HepG2 (cell line): ENCODE data around the gene S1PR2. TPM values are rescaled to one million over a fixed set of nuclear protein-coding genes. Genes with fewer than 3 reads are reported as not detected.
A peak's percentile ranks its signal among the peaks of the same experiment; 100 is the strongest.

Experiments
- FOSL1 ChIP-seq: sonication (generic); formaldehyde crosslinking; IDR thresholded peaks from 2 replicates; pipeline ENCODE4 v1.9.0; 2021; ENCODE audit warnings: missing genetic modification reagents, borderline replicate concordance
- GATAD2A ChIP-seq: IDR thresholded peaks from 2 replicates; pipeline ENCODE4 v1.6.1; 2016
- HNF1B ChIP-seq: sonication (generic); formaldehyde crosslinking; IDR thresholded peaks from 2 replicates; pipeline ENCODE4 v1.5.1; 2020; ENCODE audit warnings: mild to moderate bottlenecking, moderate library complexity, missing genetic modification reagents
- KDM5B ChIP-seq: sonication (generic); formaldehyde crosslinking; IDR thresholded peaks from 2 replicates; pipeline ENCODE4 v1.4.0; 2020; ENCODE audit warnings: missing genetic modification reagents, mild to moderate bottlenecking, borderline replicate concordance
- MLX ChIP-seq: IDR thresholded peaks from 2 replicates; pipeline ENCODE4 v1.6.1; 2016
- MLXIP ChIP-seq: sonication (generic); formaldehyde crosslinking; IDR thresholded peaks from 2 replicates; pipeline ENCODE4 v1.9.0; 2021; ENCODE audit warnings: missing genetic modification reagents, borderline replicate concordance
- PHF5A ChIP-seq: IDR thresholded peaks from one replicate; pipeline ENCODE4 v1.6.1; 2018; ENCODE audit warnings: low read depth, missing genetic modification reagents; ENCODE audit not compliant: unreplicated experiment
- RFX5 ChIP-seq: IDR thresholded peaks from 2 replicates; pipeline ENCODE4 v1.6.1; 2011; ENCODE audit warnings: low read depth, low read length, improper control_type of control experiment
- SP2 ChIP-seq: sonication (generic); formaldehyde crosslinking; IDR thresholded peaks from 2 replicates; pipeline ENCODE4 v1.5.1; 2020; ENCODE audit warnings: mild to moderate bottlenecking, missing genetic modification reagents
- SRY ChIP-seq: sonication (generic); formaldehyde crosslinking; IDR thresholded peaks from 2 replicates; pipeline ENCODE4 v1.8.0; 2022; ENCODE audit warnings: mild to moderate bottlenecking, missing genetic modification reagents
- TMF1 ChIP-seq: sonication (generic); formaldehyde crosslinking; IDR thresholded peaks from 2 replicates; pipeline ENCODE4 v1.8.1; 2022; ENCODE audit warnings: low read depth, missing genetic modification reagents
- YEATS2 ChIP-seq: sonication (generic); formaldehyde crosslinking; IDR thresholded peaks from 2 replicates; pipeline ENCODE4 v1.4.0; 2020; ENCODE audit warnings: missing genetic modification reagents, borderline replicate concordance
- ZHX2 ChIP-seq, 2 experiments: sonication (generic) in 1 of 2; formaldehyde crosslinking in 1 of 2; IDR thresholded peaks; 2 replicates each; pipeline versions ENCODE4 v1.6.1 to v1.9.0; 2014 to 2022; ENCODE audit warnings: antibody characterized with exemption in 1 of 2, borderline replicate concordance in 1 of 2, inconsistent platforms in 1 of 2, low read depth in 1 of 2, missing genetic modification reagents in 1 of 2
- ZNF577 ChIP-seq: sonication (generic); formaldehyde crosslinking; IDR thresholded peaks from 2 replicates; pipeline ENCODE4 v1.4.0; 2020; ENCODE audit warnings: mild to moderate bottlenecking, low read depth, missing genetic modification reagents, borderline replicate concordance
- ZNF713 ChIP-seq: sonication (generic); formaldehyde crosslinking; IDR thresholded peaks from 2 replicates; pipeline ENCODE4 v1.4.0; 2020; ENCODE audit warnings: mild to moderate bottlenecking, missing genetic modification reagents
- polyA plus RNA-seq, 8 experiments: library from polyadenylated mRNA; depleted of rRNA in 3 of 8; stranded (reverse) in 7 of 8; unstranded in 1 of 8; fragments of >200 nt; fragmentation: Illumina TruSeq in 4 of 8; extraction: Trizol in 4 of 8; gene quantifications; 2 replicates each; pipeline versions ENCODE4 v1.2.1 to v1.2.3, GENCODE V29; 2011 to 2016; ENCODE audit warnings: low read depth in 4 of 8, missing spikeins in 1 of 8, mixed read lengths in 1 of 8; ENCODE audit not compliant: insufficient read depth in 1 of 8
- total RNA-seq, 5 experiments: library from RNA; depleted of rRNA; stranded (reverse); fragments of >200 nt; fragmentation: Illumina TruSeq; extraction: Trizol; gene quantifications; 2 replicates each; pipeline ENCODE4 v1.2.3, GENCODE V29; 2016; ENCODE audit warnings: low read depth in 1 of 5
- TF ChIP-seq, protein P1 (sequence below): sonication (generic); formaldehyde crosslinking; IDR thresholded peaks from 2 replicates; pipeline ENCODE4 v1.4.0; 2020; ENCODE audit warnings: mild to moderate bottlenecking, missing genetic modification reagents

The S1PR2 gene
- total and polyA plus RNA-seq, 2 of the 13 experiments (the other 11 are each of a cell fraction or from before 2014, with no cell fraction given): 0.91 to 1.3 TPM

DNA sequence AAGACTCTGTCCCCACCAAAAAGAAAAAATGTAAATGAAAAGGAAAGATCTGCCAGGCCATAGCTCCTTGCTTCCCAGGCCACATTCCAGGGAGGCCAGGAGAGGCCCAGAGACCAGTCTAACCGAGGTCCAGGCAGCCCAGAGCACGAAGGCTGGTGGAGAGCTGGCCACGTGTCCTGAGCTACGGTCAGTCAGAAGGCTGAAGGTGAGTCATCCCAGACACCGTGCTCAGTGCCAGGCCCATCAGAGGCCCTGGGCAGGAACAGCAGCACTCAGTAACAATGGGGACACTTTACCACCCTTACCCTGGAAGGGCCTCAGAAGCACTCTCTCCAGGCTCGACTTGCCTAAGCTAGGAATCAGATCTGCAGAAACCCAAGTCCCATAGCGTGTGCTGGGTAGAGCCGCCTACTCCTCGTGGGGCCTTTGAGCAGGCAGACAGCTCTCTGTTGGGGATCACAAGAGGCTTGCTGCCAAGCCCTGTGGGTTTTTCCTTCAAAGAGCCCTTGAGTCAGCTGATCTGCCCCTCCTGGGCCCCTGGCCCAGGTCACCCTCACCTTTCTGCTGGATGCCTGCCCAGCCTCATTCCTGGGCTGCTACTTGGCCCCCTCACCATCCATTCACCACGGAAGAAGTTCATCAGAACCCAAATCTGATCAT, 24.8 kb downstream of the S1PR2 start (continued):
- TF ChIP-seq ZHX2 (IDR thresholded peaks at IDR 0.05; ENCODE audit: low read depth) (no peak), ZHX2 (CRISPR knock-in tag; IDR thresholded peaks at IDR 0.05; ENCODE audit: borderline replicate concordance) (no peak), SRY (peak; percentile 70; the same call in 1 of the 2 replicates), GATAD2A (CRISPR knock-in tag) (peak; percentile 50), ZNF577 (no peak), ZNF713 (CRISPR knock-in tag) (no peak), HNF1B (CRISPR knock-in tag) (peak; percentile 59; the same call in 1 of the 2 replicates), SP2 (no peak), MLX (CRISPR knock-in tag) (peak; percentile 66; the same call in 1 of the 2 replicates), PHF5A (CRISPR knock-in tag) (no peak), MLXIP (CRISPR knock-in tag) (no peak), FOSL1 (peak; percentile 81), RFX5 (no peak), KDM5B (CRISPR knock-in tag) (no peak), YEATS2 (CRISPR knock-in tag) (0 out of 2 replicates have a peak, but pooled peaks have one; percentile 58), TMF1 (CRISPR knock-in tag) (no peak)
- TF ChIP-seq, protein P1, sequence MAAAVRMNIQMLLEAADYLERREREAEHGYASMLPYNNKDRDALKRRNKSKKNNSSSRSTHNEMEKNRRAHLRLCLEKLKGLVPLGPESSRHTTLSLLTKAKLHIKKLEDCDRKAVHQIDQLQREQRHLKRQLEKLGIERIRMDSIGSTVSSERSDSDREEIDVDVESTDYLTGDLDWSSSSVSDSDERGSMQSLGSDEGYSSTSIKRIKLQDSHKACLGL (CRISPR knock-in tag): peak; percentile 47; the same call in 1 of the 2 replicates
